ENCODE results near the gene CDH7.

DNA sequence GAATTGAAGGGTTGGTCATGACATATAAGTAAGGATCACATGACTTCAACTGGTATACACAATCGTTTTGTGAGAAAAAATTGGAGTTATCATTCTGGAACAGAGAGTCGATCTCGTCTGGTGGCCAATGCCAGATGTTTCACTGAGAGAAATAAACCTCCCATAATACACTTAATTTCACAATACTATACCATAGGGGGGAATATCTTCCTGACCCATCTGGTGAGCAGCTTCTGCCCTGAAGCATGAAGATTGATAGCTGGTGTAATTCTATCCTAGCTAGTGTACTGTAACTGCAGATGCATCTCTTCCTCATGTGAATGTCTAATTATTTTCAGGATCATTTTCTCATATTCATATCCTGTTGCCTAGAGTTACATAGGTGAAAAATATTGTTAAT lies 15.7 kb upstream of the CDH7 start:
- TF ChIP-seq CTCF (IDR thresholded peaks at IDR 0.05) (no peak), POLR2A (IDR thresholded peaks at IDR 0.05) (no peak)
